GM21619 (cell line): Measurements from ENCODE around the gene FRMD3.
A peak's percentile ranks its signal among the peaks of the same experiment; 100 is the strongest.

Source experiments
- ATAC-seq: cut with Tn5 transposase; IDR thresholded peaks from one replicate; pipeline ENCODE4 v1.9.1; 2021; ENCODE audit not compliant: unreplicated experiment

The FRMD3 gene

DNA sequence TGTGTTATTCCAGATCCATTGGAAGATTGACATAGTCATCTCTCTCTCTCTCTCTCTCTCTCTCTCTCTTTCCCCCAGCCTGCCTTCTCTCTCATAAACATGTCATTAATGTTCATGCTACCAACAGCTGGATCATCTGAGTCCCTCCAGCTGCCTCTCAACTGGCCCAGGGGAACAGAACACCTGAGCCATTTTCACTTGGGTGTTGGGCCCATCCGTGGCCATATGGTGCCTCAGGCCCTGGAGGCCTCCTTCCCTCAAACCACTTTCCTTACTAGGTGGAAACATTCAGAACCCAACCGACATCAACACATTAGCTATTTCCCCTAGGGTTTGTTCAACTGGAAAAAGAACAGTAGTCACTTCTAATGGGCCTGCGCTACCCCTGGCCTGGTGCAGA, 196.2 kb downstream of the FRMD3 start:
- ATAC-seq = no peak

DNA sequence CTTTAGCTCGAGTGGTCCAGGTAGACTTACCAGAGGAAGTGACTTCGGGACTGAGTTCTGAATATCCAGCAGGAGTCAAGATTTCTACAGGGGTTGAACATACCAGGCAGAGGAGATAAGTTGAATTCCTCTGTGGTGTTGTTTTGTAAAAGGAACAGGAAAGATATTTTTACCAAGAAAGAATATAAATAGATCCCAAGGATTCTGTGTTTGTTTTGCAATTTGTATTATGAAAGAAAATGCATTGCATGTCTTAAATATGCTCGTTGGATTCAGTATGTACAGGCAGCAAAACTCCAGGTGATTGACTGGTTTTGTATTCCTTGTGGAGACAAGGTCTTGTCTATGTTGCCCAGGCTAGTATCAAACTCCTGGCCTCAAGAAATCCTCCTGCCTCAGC, 197.8 kb downstream of the FRMD3 start:
- ATAC-seq = no peak

DNA sequence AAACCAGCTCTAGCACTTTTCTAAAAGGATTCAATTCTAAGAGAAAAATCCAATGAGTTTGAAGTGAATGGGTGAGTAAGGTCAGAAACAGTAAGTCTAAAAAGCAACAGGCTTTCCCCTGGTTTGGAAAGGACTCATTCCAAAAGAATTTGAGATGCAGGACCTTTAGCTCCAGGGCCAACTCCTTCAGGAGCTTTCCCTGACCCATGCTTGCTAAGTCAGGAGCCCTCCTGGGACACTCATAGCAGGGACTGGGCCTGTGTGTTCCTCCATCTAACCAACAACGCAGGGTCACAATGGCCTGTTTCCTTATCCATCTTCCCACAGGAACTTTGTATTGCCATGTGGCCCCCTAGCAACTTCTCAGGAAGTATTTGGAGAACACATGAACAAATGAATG, 198.8 kb downstream of the FRMD3 start:
- no peak for ATAC-seq

DNA sequence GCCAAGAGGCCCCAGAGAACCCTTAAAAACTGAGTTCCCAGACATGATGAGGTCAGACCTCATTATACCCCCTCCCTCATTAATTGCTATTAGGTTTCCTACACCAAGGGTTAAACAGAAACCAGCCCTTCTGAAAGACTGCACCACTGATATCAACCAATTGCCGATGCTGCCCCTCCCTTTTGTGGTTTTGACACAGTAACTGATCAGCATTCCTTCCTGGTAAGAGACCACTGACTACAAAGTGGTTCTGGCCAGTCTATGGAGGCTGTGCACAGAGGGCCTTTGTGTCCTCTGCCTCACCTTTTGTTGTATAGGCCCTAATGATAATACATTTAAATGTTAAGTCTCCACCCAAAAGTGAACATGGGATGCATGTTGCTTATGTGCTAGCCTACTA, 201.5 kb downstream of the FRMD3 start:
- ATAC-seq = no peak

DNA sequence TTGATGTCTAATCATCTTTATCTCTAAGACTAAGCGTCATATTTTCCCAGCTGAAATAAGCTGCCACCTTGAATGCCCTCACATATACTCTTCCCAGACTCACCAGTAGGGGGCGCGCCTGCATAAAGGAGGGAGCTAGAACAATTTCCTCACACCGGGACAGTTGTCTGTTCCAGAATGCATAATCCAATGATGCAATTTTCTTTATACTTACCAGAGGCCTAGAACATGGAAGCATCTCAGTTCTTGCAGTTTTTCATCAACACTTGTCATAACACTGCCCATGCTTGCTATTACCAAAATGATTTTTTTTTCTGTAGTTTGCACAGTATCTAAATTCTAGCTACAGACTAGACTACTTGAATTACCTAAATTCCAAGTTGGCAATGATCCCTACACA, 203.9 kb downstream of the FRMD3 start:
- ATAC-seq = no peak

DNA sequence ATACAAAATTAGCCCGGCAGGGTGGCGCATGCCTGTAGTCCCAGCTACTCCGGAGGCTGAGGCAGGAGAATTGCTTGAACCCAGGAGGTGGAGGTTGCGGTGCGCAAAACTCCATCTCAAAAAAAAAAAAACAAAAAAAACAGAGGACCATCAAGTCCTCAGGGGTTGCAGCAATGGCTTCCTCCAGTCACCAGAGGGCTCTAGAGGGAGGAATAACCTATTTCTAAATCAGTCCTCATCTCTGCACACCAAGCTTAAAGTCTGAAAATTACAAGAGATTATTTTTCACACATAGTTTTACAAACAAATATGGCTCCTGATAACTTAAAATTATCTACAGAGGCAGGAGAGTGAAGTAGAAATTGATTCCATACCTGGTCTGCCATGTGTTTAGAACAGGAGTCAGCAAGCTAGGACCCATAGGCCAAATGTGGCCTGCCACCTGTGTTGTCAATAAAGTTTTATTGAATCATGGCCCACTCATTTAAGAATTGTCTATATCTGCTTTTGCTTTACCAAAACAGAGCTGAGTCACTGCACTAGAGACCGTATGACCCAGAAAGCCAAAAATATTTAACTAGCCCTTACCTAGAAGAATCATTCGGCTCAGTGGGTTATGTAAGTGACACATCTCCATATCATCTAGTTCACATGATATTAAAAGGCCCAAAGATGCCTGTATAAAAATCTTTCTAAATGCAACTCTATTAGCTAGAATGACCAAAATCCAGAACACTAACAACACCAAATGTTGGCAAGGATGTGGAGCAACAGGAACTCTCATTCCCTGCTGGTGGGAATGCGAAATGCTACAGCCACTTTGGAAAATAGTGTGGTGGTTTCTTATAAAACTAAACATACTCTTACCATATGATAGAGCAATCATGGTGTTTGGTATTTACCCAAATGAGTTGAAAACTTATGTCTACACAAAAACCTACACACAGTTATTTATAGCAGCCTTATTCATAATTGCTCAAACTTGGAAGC, 207.7 kb downstream of the FRMD3 start:
- ATAC-seq = no peak

DNA sequence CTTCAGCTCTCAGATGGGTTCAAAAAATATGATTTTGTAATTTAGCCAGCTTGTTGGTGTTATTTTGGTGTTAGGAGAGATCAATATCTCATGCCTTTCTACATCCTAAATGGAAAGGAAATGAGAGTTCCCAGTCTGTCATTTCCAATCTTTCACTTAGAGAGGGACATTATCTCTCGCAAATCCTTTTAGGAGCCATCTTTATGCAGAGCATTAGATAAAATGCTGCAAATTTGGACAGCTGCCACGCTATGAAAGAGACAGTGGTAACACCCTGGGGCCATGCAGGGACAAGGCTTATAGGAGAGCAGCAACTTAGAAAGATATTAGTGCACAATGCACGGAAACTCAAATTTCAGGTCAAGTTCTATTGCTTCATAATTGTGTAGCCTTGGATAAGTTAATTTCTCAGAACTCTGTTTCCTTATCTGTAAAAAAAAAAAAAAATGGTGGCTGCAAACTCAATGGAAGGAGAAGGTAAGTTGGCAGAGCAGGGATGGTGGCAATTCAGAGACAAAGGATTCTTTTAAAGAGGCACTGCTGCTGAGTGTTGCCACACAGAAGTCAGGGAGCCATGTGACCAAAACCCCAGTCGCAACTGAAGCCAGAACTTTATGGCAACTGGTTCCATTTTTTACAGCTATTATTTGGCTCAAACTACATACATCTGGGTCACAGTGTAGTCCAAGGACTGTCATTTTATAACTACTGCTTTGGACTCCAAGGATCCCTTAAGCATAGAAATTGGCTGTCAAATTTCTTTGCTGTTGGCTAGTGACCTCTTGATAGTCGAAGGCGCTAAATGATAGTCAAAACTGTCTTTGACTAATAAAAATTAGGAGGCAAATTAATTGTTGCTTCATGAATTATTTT, 210.2 kb downstream of the FRMD3 start:
- ATAC-seq = no peak

DNA sequence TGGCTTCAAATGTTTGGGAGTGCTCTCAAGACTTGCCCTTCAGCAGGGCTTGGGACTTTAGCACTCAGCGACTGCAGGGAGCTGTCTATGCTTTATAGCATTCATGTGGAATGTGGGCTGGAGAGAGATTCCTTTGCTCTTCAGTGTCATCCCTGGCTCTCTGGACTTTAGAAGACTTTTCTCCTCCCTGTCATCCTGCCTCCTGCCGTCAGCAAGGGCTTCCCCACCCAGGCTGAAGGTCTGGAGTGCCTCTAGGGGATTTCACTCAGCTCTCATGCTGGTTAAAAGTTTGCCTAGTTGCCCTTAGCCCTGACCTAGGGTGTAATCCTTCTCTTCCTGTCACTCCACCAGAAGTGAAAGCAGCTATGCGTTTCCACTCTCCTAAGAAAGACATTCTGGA, 210.9 kb downstream of the FRMD3 start:
- ATAC-seq = no peak

DNA sequence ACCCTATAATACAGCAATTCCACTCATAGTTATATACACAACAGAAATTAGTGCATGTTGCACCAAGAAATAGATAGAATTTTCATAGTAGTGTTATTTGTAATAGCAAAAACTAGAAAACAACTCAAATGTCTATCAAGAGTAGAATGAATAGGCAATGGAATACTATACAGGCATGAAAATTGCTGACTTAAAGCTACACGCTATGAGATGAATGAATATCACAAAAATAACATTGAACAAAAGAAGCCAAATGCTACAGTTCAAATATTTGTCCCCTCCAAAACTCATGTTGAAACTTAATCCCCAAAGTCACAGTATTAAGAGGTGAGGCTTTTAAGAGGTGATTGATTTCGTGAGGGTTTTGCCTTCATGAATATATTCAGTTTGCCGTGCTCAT, 215.1 kb downstream of the FRMD3 start:
- ATAC-seq = no peak

DNA sequence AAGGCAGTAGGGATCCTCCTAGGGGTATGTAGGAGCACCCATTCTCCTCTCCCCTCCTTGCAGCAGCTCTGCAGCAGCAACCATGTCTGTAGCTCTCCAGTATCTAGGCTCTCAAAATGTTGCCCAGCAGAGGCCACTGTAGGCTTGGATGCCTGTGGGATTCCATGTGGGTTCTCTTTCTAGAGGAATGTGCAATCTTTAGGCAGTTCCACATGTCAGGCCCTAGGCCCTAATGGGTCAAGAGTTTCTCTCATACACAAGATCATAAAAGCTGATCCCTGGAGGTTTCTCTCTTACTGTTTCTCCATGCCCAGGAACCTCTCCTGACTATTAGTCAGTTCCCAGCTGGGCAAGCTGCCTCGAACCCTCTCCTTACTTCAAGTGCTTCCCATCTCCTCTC, 215.8 kb downstream of the FRMD3 start:
- ATAC-seq = no peak

DNA sequence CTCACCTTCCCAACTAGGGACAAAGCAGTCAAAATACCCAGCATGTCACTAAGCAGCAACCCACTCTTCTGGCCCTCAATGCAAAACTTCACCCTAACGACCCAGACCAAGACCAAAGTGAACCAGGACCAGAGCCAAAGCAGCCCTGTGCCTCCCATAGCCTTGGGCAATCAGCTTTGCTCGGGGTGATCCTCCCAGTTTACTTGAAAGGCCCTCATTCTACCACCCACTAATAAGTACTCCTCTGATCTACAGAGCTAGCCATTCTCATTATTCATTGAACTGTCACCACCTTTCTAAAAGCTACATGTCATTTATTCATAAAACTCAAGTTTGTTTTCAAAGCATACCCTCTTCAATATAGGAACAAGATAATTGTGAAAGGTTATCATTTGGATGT, 221.0 kb downstream of the FRMD3 start:
- no peak for ATAC-seq

DNA sequence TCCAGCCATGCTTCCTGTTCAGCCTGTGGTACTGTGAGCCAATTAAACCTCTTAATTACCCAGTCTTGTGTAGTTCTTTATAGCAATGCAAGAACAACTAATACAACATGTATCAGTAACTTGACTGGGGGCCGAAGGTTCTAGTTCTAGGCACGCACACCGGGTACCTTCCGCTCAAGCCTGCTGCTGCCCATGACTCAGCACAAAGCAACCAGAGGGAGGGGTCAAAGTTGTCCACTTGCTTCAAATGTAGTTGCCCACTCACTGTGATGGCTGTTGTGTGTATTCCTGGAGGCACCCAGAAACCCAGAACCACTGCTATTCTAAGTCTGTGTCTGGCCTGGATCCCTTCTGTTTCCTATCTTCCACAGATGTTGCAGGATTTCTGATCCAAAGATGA, 222.6 kb downstream of the FRMD3 start:
- ATAC-seq = no peak

DNA sequence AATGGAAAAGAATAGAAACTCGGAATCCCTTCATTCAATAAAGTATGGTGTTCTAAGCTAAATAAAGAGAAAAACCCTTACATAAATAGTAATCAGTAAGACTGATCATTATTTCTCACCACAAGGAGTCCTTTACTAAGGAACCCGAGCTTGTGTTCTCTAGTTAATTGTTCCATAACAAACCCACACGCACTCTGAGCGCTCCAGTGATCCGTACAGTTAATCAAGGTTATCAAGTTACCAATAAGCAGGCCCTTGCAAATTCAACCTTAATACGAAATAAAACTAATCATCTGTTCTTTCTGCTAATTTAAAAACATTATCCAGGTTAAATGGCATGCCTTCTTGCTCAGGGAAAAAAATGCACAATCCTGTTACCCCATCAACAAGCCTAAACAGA, 224.4 kb downstream of the FRMD3 start:
- ATAC-seq = no peak

DNA sequence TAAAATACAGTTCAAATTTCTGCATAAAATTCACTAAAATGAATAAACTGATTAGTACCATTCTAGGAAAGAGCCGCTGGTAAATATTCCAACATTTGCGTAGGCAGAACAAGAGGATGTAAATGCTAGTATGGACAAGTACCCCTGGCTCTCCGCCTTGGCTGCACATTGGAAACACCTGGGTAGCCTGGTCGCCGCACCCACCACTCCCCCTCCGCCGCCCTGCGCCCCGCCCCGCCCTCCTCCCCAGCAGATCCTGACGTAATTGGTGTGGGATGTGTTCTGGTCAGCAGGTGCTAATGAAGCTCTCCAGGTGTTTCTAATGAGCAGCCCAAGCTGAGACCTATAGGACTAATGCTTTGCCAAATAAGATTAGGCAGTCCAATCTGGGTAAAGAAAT, 225.7 kb downstream of the FRMD3 start:
- no peak for ATAC-seq

DNA sequence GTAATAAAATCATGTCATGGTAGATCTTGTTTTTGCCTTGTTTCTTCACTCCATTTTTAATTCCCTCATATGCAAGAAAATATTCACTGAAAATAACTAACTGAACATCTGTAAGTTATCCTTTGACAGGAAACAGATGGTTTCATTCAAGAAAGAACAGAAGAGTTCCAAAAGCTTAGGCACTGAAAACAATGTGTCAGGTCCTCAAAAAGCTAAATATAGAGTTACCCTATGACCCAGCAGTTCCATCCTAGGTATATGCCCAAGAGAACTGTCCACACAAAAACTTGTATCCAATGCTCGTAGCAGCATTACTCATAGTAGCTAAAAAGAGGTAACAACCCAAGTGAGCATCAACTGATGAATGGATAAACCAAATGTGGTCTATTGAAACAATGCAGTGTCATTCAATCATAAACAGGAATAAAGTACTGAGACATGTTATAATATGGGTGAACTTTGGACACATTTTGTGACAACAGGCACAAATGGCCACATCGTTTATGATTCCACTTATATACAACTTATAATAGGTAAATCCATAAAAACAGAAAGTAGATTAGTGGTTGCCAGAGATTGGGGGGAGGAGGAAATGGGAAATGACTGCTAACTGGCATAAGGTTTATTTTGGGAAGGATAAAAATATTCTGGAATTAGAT, 231.0 kb downstream of the FRMD3 start:
- no peak for ATAC-seq

DNA sequence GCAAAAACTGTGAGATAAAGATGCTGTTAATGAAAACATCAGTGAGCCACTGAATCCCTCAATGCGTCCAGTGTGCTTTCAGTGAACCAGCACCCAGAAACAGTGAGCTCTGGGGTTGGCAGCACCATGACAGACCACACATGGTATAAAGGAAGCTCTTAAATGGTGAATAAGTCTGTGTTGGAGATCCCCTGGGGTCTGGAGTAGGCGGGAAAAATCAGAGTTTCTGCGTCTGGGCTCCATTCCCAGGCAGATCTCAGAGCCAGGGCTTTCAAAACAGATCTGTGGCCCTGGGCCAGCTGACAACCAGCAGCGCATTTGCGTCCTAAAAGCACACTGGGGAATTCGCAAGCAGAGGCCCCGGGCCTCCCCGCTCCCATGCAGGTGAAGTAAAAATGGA, 233.5 kb downstream of the FRMD3 start:
- no peak for ATAC-seq

DNA sequence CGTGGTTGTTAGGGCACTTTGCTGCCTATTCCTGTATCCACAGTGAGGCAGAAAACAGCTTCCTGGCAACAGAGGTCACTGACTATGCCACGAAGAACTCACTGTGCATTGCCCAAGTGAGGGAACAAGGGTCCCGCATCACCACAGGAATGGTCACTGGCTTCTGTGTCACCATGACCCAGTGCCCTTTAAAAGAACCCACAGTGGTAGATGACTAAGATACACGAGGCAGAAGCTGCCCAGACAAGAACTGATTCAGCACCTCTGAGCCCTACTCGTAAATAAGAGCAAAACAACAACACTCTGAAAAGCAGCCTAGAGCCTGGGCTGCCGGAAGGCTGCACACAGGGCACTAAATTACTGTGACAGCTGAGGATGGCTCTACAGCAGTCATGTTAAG, 238.6 kb downstream of the FRMD3 start:
- ATAC-seq = no peak

DNA sequence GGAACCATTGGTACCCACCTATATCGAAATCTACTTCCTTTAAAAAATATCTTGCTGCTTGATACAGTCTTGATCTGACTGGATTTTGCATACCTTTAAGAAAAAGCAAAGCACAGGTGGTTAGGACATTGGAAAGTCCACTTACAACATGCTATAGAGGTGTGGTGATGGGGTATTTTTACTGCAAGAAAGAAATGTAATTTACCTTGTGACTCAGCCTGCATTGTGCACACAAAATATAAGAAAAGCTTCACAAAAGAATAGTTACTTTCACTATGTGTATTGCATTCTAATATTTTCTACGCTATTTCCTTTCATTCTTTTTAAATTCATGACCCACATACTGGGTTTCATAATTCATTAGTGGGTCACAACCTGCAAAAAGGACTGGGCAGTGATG, 239.1 kb downstream of the FRMD3 start:
- no peak for ATAC-seq

DNA sequence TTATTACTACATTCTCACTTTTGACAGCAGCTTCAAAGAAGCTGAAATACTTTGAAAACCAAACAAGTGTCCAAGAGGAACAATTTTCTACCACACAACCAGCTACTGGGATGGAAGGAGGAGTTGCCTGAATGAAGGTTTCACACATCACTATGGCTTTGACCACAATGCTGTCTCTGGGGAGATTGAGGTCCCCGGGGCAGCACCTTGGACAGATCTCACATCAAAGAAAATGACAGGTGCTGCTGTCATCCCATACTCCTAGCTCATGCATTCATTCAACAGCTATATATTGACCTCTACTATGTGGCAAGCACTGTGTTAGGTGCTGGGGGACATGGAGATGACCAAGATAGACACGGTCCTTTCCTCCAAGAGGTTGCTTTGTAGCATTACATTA, 242.1 kb downstream of the FRMD3 start:
- ATAC-seq = peak; percentile 69

DNA sequence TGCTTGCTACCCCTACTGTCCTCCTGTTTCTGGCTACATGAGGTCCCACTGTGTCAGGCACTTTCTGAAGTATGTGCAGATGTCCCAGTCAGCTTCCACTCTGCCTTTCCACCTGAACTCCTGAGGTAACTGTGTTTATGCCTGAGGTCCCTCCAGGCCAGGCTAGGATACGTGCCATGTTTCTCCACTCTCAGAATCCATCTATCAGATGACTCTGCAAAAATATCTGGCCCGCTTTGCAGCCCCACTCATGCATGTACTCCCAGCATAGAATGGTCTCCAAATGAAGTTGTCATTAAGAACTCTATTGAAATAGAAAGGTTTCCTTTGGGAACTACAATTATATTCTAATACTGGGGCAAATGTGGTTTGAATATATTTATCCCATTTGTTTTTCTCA, 243.4 kb downstream of the FRMD3 start:
- no peak for ATAC-seq

DNA sequence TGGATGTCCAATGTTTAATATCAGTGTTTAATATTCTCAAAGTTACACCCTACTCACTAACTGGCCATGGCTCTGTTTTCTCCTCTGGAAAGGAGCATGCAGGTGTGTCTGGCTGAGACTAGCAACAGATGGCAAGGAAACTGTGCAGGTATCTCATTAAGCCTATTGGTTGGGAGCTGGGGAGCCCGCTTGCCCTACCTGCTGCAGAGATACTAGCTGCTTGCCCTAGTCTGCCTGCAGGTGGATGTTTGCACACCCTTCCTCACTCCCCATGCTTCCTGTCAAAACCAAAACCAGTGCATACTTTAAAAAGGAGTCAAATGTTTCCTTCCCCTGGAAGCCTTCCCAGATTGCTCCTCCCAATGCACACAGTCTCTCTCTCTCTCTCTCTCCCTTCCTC, 247.0 kb downstream of the FRMD3 start:
- no peak for ATAC-seq

DNA sequence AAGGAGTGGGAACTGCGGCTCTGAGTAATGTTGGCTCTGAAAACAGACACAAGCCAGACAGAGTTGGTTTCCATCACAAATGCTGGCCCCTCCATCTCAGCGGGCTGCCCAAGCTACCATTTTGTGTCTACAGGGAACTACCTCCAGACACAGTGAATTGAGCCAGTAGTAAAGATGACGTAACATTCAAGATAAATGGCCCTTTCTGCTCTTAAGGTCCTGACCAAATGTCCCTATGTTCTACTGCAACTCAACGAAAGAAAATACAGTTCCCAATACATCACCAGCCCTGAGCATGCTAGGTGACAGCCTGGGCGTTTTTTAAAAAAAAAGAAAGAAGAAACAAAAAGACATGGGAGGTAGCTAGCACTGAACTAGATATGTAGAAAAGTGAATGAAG, 247.5 kb downstream of the FRMD3 start:
- no peak for ATAC-seq
